ENCODE data around the gene STK32B. TPM values are rescaled to one million over a fixed set of nuclear protein-coding genes. Genes with fewer than 3 reads are reported as not detected.

Gene STK32B
- total and polyA plus RNA-seq, 10 donors: 0.03 to 0.87 (median 0.36) TPM

DNA sequence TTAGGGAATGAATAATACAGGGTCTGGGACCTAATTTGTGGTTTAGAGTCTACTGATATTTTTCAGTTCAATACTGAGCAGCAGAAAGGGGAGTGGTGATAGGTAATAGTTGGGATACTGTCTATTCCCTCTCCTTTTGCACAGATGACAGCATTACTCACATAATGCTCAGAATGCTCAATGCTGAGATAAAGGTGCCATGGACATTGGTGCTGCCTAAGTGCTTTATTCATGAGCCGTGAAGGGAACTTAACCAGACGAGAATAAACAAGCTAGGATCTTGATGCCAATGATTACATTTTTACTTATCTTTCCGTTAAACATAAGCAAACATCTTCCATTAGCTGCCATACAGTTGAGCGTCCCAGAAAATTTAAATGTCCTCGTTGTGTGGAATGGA is 75.6 kb downstream of the STK32B start:
- TF ChIP-seq POLR2AphosphoS5 (IDR thresholded peaks at IDR 0.05) (no peak), POLR2A (IDR thresholded peaks at IDR 0.05) (no peak)
- TF ChIP-seq, protein P1, sequence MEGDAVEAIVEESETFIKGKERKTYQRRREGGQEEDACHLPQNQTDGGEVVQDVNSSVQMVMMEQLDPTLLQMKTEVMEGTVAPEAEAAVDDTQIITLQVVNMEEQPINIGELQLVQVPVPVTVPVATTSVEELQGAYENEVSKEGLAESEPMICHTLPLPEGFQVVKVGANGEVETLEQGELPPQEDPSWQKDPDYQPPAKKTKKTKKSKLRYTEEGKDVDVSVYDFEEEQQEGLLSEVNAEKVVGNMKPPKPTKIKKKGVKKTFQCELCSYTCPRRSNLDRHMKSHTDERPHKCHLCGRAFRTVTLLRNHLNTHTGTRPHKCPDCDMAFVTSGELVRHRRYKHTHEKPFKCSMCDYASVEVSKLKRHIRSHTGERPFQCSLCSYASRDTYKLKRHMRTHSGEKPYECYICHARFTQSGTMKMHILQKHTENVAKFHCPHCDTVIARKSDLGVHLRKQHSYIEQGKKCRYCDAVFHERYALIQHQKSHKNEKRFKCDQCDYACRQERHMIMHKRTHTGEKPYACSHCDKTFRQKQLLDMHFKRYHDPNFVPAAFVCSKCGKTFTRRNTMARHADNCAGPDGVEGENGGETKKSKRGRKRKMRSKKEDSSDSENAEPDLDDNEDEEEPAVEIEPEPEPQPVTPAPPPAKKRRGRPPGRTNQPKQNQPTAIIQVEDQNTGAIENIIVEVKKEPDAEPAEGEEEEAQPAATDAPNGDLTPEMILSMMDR (IDR thresholded peaks at IDR 0.05 in 8 of 11, conservative IDR thresholded peaks at IDR 0.05 in 3 of 11): no peak
- peaks cover 0 to 50% (median 0%) of the 10 kb centered on the region in 7 donors for H3K27me3 ChIP-seq (replicated peaks in 1 of 7)
- no peaks in the 10 kb centered on the region for H3K4me1 ChIP-seq
- no peak overlapping the region for H3K27ac ChIP-seq
- no peaks in the 10 kb centered on the region for H3K36me3 ChIP-seq
- WGBS, 5 donors: 82 to 93% (median 90%) methylated on average over 5 of the region's 5 CpGs
- no peak overlapping the region for H3K4me3 ChIP-seq
- peaks cover 0 to 6% (median 0%) of the 10 kb centered on the region in 8 donors for H3K9me3 ChIP-seq
- intact Hi-C loops (cut with DNase I; ENCODE audit: low total_unique reads): no loop called here
- no peak for DNase-seq

DNA sequence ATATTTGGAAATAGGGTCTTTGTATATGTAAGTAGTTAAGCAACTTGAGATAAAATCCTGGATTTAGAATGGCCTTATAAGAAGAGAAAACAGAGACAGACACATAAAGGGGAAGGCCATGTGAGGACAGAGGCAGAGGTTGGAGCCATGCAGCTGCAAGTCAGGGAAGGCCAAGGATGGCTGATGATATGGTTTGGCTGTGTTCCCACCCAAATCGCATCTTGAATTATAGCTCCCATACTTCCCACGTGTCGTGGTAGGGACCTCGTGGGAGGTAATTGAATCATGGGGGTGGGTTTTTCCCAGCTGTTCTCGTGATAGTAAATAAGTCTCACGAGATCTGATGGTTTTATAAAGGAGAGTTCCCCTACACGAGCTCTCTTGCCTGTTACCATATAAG is 76.3 kb downstream of the STK32B start:
- 54 to 60% (median 57%) methylated on average over 7 of the region's 7 CpGs for WGBS, 5 donors
- peaks cover 0 to 7% (median 0%) of the 10 kb centered on the region in 8 donors for H3K9me3 ChIP-seq
- TF ChIP-seq, protein P1 (IDR thresholded peaks at IDR 0.05 in 8 of 11, conservative IDR thresholded peaks at IDR 0.05 in 3 of 11): no peak
- no peak for TF ChIP-seq POLR2A (IDR thresholded peaks at IDR 0.05)
- TF ChIP-seq POLR2AphosphoS5 (IDR thresholded peaks at IDR 0.05): no peak
- H3K27me3 ChIP-seq (replicated peaks in 1 of 7): peaks cover 0 to 50% (median 0%) of the 10 kb centered on the region in 7 donors
- H3K4me1 ChIP-seq: no peaks in the 10 kb centered on the region
- DNase-seq: no peak
- H3K27ac ChIP-seq: no peak overlapping the region
- no peaks in the 10 kb centered on the region for H3K36me3 ChIP-seq
- H3K4me3 ChIP-seq: no peak overlapping the region
- intact Hi-C loops (cut with DNase I; ENCODE audit: low total_unique reads): no loop called here

DNA sequence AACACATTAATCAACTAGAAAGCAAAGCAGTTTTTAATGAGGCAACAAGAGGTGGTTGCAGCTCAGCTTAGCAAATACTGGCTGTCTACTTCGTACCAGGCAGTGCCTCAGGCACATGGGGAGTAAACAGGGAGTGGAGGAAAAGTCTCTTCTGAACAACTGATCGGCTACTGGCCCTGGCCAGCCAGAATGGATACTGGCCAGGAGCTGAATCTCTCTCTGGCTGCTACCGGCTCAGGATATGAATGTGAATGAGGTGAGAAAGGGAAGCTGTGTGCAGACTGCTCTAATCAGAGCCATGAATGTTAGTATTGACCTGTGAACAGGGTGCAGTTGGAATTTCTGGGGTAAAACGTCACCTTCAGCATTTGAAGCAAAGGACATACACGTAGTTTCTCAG is 77.3 kb downstream of the STK32B start:
- peaks cover 0 to 50% (median 0%) of the 10 kb centered on the region in 7 donors for H3K27me3 ChIP-seq (replicated peaks in 1 of 7)
- H3K4me1 ChIP-seq: no peaks in the 10 kb centered on the region
- no peaks in the 10 kb centered on the region for H3K36me3 ChIP-seq
- H3K27ac ChIP-seq: no peak overlapping the region
- WGBS, 5 donors: 70 to 79% (median 76%) methylated on average over 5 of the region's 5 CpGs
- peaks cover 0 to 7% (median 0%) of the 10 kb centered on the region in 8 donors for H3K9me3 ChIP-seq
- intact Hi-C loops (cut with DNase I; ENCODE audit: low total_unique reads): no loop called here
- no peak for TF ChIP-seq POLR2AphosphoS5 (IDR thresholded peaks at IDR 0.05)
- no peak for TF ChIP-seq POLR2A (IDR thresholded peaks at IDR 0.05)
- TF ChIP-seq, protein P1 (IDR thresholded peaks at IDR 0.05 in 8 of 11, conservative IDR thresholded peaks at IDR 0.05 in 3 of 11): no peak
- no peak overlapping the region for H3K4me3 ChIP-seq
- no peak for DNase-seq

DNA sequence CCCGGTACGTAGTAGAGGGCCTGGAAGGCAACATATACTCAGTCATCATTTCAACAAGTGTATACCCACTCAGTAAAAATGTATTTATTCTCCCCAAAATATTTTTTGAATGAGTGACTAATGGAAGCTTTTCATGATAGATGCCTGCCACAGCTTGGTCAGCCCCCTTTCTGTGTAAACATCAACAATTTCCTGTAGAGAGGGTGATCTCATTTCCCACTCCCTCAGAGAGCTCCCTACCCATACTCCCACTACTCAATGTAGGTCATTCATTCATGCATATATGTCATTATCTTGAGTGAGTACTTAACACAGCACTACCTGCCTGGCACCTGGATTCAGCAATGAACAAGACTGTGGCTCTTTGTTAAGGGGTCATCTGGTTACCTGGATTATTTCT is 81.9 kb downstream of the STK32B start:
- no peaks in the 10 kb centered on the region for H3K4me1 ChIP-seq
- TF ChIP-seq POLR2AphosphoS5 (IDR thresholded peaks at IDR 0.05) (no peak), POLR2A (IDR thresholded peaks at IDR 0.05) (no peak)
- TF ChIP-seq, protein P1 (IDR thresholded peaks at IDR 0.05 in 8 of 11, conservative IDR thresholded peaks at IDR 0.05 in 3 of 11): no peak
- peaks cover 0 to 7% (median 0%) of the 10 kb centered on the region in 8 donors for H3K9me3 ChIP-seq
- no peaks in the 10 kb centered on the region for H3K36me3 ChIP-seq
- intact Hi-C loops (cut with DNase I; ENCODE audit: low total_unique reads): no loop called here
- H3K27me3 ChIP-seq (replicated peaks in 1 of 7): peaks cover 0 to 31% (median 0%) of the 10 kb centered on the region in 7 donors
- no peak overlapping the region for H3K4me3 ChIP-seq
- WGBS, 5 donors: 93 to 100% (median 96%) methylated on average over 2 of the region's 2 CpGs
- H3K27ac ChIP-seq: no peak overlapping the region
- DNase-seq: no peak

Measured in spleen (tissue), 11 donors.